Neural cell (in vitro differentiated cells): ENCODE measurements around the gene PSMB1. TPM values are rescaled to one million over a fixed set of nuclear protein-coding genes. Genes with fewer than 3 reads are reported as not detected.

Experiments used
- H2AFZ ChIP-seq: fragments of 200-600, 300-800 bp; sonication (generic), shearing (Covaris generic); 2 replicates; pipeline ENCODE4 v1.6.0; 2014; ENCODE audit warnings: low read depth, mild to moderate bottlenecking, antibody characterized with exemption, low read length, moderate library complexity
- H3F3A ChIP-seq: fragments of 200-600 bp; shearing (Covaris generic); 2 replicates; pipeline ENCODE4 v1.6.1; 2016; ENCODE audit warnings: mild to moderate bottlenecking, moderate library complexity, mixed read lengths, antibody characterized with exemption, low read length; ENCODE audit not compliant: insufficient read depth, poor library complexity, severe bottlenecking
- H3K27ac ChIP-seq: fragments of 200-600, 300-800 bp; sonication (generic), shearing (Covaris generic); 2 replicates; pipeline ENCODE4 v1.5.1; 2014; ENCODE audit warnings: mild to moderate bottlenecking, low read length, moderate library complexity
- H3K27me3 ChIP-seq: fragments of 300-800, 200-600 bp; sonication (generic), shearing (Covaris generic); 2 replicates; pipeline ENCODE4 v1.6.0; 2014; ENCODE audit warnings: mild to moderate bottlenecking, low read depth, low read length, moderate library complexity; ENCODE audit not compliant: insufficient read depth
- H3K36me3 ChIP-seq: fragments of 300-800, 200-600 bp; sonication (generic), shearing (Covaris generic); 2 replicates; pipeline ENCODE4 v1.5.1; 2014; ENCODE audit warnings: mild to moderate bottlenecking, antibody characterized with exemption, low read length, moderate library complexity; ENCODE audit not compliant: insufficient read depth
- H3K4me2 ChIP-seq: fragments of 300-800, 200-600 bp; sonication (generic), shearing (Covaris generic); 2 replicates; pipeline ENCODE4 v1.6.0; 2014; ENCODE audit warnings: mild to moderate bottlenecking, low read length
- H3K4me3 ChIP-seq: fragments of 300-800, 200-600 bp; sonication (generic), shearing (Covaris generic); 2 replicates; pipeline ENCODE4 v1.5.1; 2014; ENCODE audit warnings: mild to moderate bottlenecking, low read length, moderate library complexity
- H3K79me2 ChIP-seq: fragments of 200-600 bp; shearing (Covaris generic); replicated peaks from 2 replicates; pipeline ENCODE4 v1.6.0; 2014; ENCODE audit warnings: mild to moderate bottlenecking, low read length, moderate library complexity; ENCODE audit not compliant: insufficient read depth
- H3K9ac ChIP-seq: fragments of 300-800, 200-600 bp; sonication (generic), shearing (Covaris generic); 2 replicates; pipeline ENCODE4 v1.6.1; 2016; ENCODE audit warnings: mild to moderate bottlenecking, low read length, mixed read lengths
- H3K9me2 ChIP-seq: fragments of 200-600 bp; shearing (Covaris generic); 2 replicates; pipeline ENCODE4 v1.6.1; 2016; ENCODE audit warnings: mild to moderate bottlenecking, low read length, mixed read lengths; ENCODE audit not compliant: insufficient read depth
- H3K9me3 ChIP-seq: fragments of 200-600, 300-800 bp; sonication (generic), shearing (Covaris generic); 2 replicates; pipeline ENCODE4 v1.6.1; 2016; ENCODE audit warnings: mild to moderate bottlenecking, mixed run types, low read length, moderate library complexity, mixed read lengths
- H4K20me1 ChIP-seq: fragments of 200-600 bp; shearing (Covaris generic); 2 replicates; pipeline ENCODE4 v1.6.1; 2016; ENCODE audit warnings: mild to moderate bottlenecking, mixed run types; ENCODE audit not compliant: insufficient read depth
- CTCF ChIP-seq: fragments of 450-650 bp; IDR thresholded peaks from 2 replicates; pipeline ENCODE4 v1.5.1; 2014; ENCODE audit warnings: antibody characterized with exemption, mild to moderate bottlenecking, moderate library complexity; ENCODE audit not compliant: poor library complexity, severe bottlenecking
- EP300 ChIP-seq: fragments of 450-650 bp; conservative IDR thresholded peaks from 2 replicates; pipeline ENCODE4 v1.6.1; 2014; ENCODE audit warnings: antibody characterized with exemption, mild to moderate bottlenecking, moderate library complexity; ENCODE audit not compliant: poor library complexity, severe bottlenecking
- EZH2 ChIP-seq: fragments of 200-600, 300-800 bp; shearing (Covaris generic), sonication (generic); IDR thresholded peaks from 2 replicates; pipeline ENCODE4 v1.6.1; 2014; ENCODE audit warnings: antibody characterized with exemption, low read length, borderline replicate concordance, mild to moderate bottlenecking; ENCODE audit not compliant: insufficient read depth, poor library complexity, severe bottlenecking
- MXI1 ChIP-seq: fragments of 450-650 bp; conservative IDR thresholded peaks from 2 replicates; pipeline ENCODE4 v1.6.1; 2014; ENCODE audit warnings: antibody characterized with exemption, mild to moderate bottlenecking; ENCODE audit not compliant: poor library complexity, severe bottlenecking
- POLR2AphosphoS5 ChIP-seq: IDR thresholded peaks from 2 replicates; pipeline ENCODE4 v1.6.1; 2012
- RAD21 ChIP-seq: fragments of 450-650 bp; conservative IDR thresholded peaks from 2 replicates; pipeline ENCODE4 v1.6.1; 2014; ENCODE audit warnings: antibody characterized with exemption, mild to moderate bottlenecking, moderate library complexity
- REST ChIP-seq: IDR thresholded peaks from 2 replicates; pipeline ENCODE4 v1.6.1; 2012; ENCODE audit warnings: borderline replicate concordance
- SMC3 ChIP-seq: fragments of 450-650 bp; conservative IDR thresholded peaks from 2 replicates; pipeline ENCODE4 v1.6.1; 2014; ENCODE audit warnings: antibody characterized with exemption, mild to moderate bottlenecking, moderate library complexity; ENCODE audit not compliant: poor library complexity
- TAF1 ChIP-seq: IDR thresholded peaks from 2 replicates; pipeline ENCODE4 v1.6.1; 2012; ENCODE audit warnings: low read depth
- polyA plus RNA-seq: library from polyadenylated mRNA; depleted of rRNA; stranded (reverse); fragments of >200 nt; gene quantifications from 2 replicates; pipeline ENCODE4 v1.2.3, GENCODE V29; 2014

Gene PSMB1
- polyA plus RNA-seq, 1 donor from 2014 or later, result 365 TPM

- no peaks in the 10 kb centered on the region for H4K20me1 ChIP-seq
These were observed 30.4 kb downstream of the PSMB1 start for GRCh38 chr6:170522565-170523183.

GRCh38 chr6:170516783-170517616 lies 36.1 kb downstream of the PSMB1 start:
- no peak overlapping the region for H3K4me2 ChIP-seq
- H2AFZ ChIP-seq, result no peak overlapping the region

More at GRCh38 chr6:170522565-170523183, 30.4 kb downstream of the PSMB1 start:
- Histone ChIP-seq H3K27ac (no peak overlapping the region), H3F3A (no peaks in the 10 kb centered on the region), H3K36me3 (no peaks in the 10 kb centered on the region), H3K9me2 (no peaks in the 10 kb centered on the region), H3K79me2 (no peaks in the 10 kb centered on the region), H3K9me3 (no peaks in the 10 kb centered on the region), H3K4me2 (no peak overlapping the region), H3K27me3 (no peaks in the 10 kb centered on the region), H3K4me3 (no peak overlapping the region), H3K9ac (no peak overlapping the region), H2AFZ (no peak overlapping the region)
- TF ChIP-seq EZH2, result no peak
- TF ChIP-seq SMC3, result no peak
- peak; percentile 35 for TF ChIP-seq RAD21
- TF ChIP-seq CTCF, result peak; percentile 34

More at GRCh38 chr6:170516783-170517616, 36.1 kb downstream of the PSMB1 start:
- no peaks in the 10 kb centered on the region for H3K9me3 ChIP-seq
- peak; percentile 74 for TF ChIP-seq CTCF
- no peak for TF ChIP-seq EP300
- TF ChIP-seq SMC3, result peak; percentile 81
- no peak for TF ChIP-seq POLR2AphosphoS5
- TF ChIP-seq TAF1, result no peak
- TF ChIP-seq EZH2, result no peak
- TF ChIP-seq RAD21, result peak; percentile 76
- no peak for TF ChIP-seq MXI1
- TF ChIP-seq REST, result no peak
- H3K27me3 ChIP-seq, result no peaks in the 10 kb centered on the region
- H3K9me2 ChIP-seq, result no peaks in the 10 kb centered on the region
- H4K20me1 ChIP-seq, result no peaks in the 10 kb centered on the region
- H3K36me3 ChIP-seq, result no peaks in the 10 kb centered on the region
- H3F3A ChIP-seq, result no peaks in the 10 kb centered on the region
- no peaks in the 10 kb centered on the region for H3K79me2 ChIP-seq
- no peak overlapping the region for H3K27ac ChIP-seq
- no peak overlapping the region for H3K9ac ChIP-seq
- no peak overlapping the region for H3K4me3 ChIP-seq
